Vagina (tissue), 2 donors: ENCODE data around the gene ZBTB49. TPM values are rescaled to one million over a fixed set of nuclear protein-coding genes. Genes with fewer than 3 reads are reported as not detected.

ENCODE experiments used
- DNase-seq, 2 donors: peaks; one replicate each; pipeline ENCODE4 v3.0.0-alpha.2; 2017; ENCODE audit errors: extremely low spot score in 2 of 2
- H3K27ac ChIP-seq: fragments of 200-600 bp; sonication (generic); one replicate; pipeline ENCODE4 v1.5.1; 2019
- H3K27me3 ChIP-seq: fragments of 200-600 bp; sonication (generic); one replicate; pipeline ENCODE4 v1.5.1; 2019
- H3K36me3 ChIP-seq, 2 donors: fragments of 200-600 bp; sonication (generic); one replicate each; pipeline ENCODE4 v1.5.1; 2017 to 2019
- H3K4me1 ChIP-seq: fragments of 200-600 bp; sonication (generic); one replicate; pipeline ENCODE4 v1.5.1; 2019
- H3K4me3 ChIP-seq, 2 donors: fragments of 200-600 bp; sonication (generic); 1 replicate in 1 of 2; 2 replicates in 1 of 2; pipeline ENCODE4 v1.5.1; 2016 to 2019
- H3K9me3 ChIP-seq: fragments of 200-600 bp; sonication (generic); one replicate; pipeline ENCODE4 v1.5.1; 2019
- POLR2A ChIP-seq, 2 donors: fragments of 450-650 bp; IDR thresholded peaks; one replicate each; pipeline ENCODE4 v1.6.1; 2017; ENCODE audit warnings: antibody characterized with exemption in 2 of 2, mild to moderate bottlenecking in 2 of 2, moderate library complexity in 2 of 2
- POLR2AphosphoS5 ChIP-seq, 2 donors: sonication (generic); formaldehyde crosslinking; IDR thresholded peaks; one replicate each; pipeline ENCODE4 v1.9.0; 2017; ENCODE audit warnings: antibody characterized with exemption in 2 of 2, mild to moderate bottlenecking in 2 of 2, low read depth in 1 of 2; ENCODE audit not compliant: insufficient read depth in 1 of 2
- intact Hi-C: fragments of 100-400 bp; cut with DNase I; formaldehyde crosslinking; loops from one replicate; pipeline ENCODE4 v1.15.1; 2023
- total RNA-seq: library from RNA; depleted of rRNA; stranded (reverse); fragments of >200 nt; gene quantifications from one replicate; pipeline ENCODE4 v1.2.3, GENCODE V29; 2016
- TF ChIP-seq, protein P1 (sequence below), 3 experiments: fragments of 450-650 bp in 2 of 3; fragments of 200-600 bp in 1 of 3; sonication (generic) in 1 of 3; IDR thresholded peaks; one replicate each; pipeline ENCODE4 v1.5.1; 2017 to 2019; ENCODE audit warnings: antibody characterized with exemption in 3 of 3, mild to moderate bottlenecking in 2 of 3, moderate library complexity in 2 of 3

Gene ZBTB49
- total RNA-seq, 1 donor from 2014 or later = 5.4 TPM

DNA sequence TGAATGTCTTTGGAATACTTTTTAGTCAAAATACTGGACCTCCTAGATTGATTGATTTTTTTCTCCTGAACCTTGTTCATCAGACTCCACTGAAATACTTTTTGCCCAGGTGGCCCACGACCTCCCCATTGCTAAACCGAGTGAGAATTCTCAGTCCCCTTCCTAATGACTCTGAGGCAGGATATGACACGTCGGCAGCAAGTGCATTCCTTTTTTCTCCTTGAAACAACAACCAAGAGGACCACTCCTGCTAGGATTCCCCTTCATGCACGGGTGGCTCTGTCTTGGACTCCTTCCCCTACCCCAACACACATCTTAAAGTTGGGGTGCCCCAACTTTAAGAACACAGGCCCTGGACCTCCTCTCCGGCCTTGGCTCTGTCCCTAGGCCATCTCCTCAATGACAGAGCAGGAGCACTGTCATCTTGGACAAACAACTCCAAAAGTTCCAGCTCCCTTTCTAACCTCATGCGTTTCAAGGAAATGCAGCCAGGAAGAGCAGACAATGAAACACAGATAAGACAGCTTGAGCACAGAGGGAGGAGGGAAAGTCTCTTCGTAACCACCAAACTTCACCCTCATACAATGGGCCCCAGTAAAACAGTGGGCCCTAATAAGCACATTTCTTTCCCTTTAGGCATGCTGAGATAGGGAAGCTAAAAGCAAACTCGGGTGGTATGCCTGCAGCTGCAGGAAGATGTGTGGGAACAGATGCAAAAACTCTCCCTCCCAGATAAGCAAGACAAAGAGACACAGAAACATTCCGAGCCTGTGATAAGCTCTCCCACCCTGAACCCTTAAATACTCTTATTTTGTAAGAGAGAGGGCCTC, 33.9 kb downstream of the ZBTB49 start:
- H3K4me1 ChIP-seq = no peaks in the 10 kb centered on the region
- DNase-seq = no peak
- H3K27ac ChIP-seq = no peak overlapping the region
- peaks cover 0 to 21% of the 10 kb centered on the region in 2 donors for H3K36me3 ChIP-seq
- intact Hi-C loops = no loop called here
- no peaks in the 10 kb centered on the region for H3K27me3 ChIP-seq
- no peaks in the 10 kb centered on the region for H3K9me3 ChIP-seq
- TF ChIP-seq POLR2AphosphoS5 (IDR thresholded peaks at IDR 0.05; ENCODE audit: insufficient read depth in 1 of 2, low read depth in 1 of 2) (no peak), POLR2A (IDR thresholded peaks at IDR 0.05) (no peak)
- TF ChIP-seq, protein P1, sequence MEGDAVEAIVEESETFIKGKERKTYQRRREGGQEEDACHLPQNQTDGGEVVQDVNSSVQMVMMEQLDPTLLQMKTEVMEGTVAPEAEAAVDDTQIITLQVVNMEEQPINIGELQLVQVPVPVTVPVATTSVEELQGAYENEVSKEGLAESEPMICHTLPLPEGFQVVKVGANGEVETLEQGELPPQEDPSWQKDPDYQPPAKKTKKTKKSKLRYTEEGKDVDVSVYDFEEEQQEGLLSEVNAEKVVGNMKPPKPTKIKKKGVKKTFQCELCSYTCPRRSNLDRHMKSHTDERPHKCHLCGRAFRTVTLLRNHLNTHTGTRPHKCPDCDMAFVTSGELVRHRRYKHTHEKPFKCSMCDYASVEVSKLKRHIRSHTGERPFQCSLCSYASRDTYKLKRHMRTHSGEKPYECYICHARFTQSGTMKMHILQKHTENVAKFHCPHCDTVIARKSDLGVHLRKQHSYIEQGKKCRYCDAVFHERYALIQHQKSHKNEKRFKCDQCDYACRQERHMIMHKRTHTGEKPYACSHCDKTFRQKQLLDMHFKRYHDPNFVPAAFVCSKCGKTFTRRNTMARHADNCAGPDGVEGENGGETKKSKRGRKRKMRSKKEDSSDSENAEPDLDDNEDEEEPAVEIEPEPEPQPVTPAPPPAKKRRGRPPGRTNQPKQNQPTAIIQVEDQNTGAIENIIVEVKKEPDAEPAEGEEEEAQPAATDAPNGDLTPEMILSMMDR (IDR thresholded peaks at IDR 0.05) = no peak
- H3K4me3 ChIP-seq = no peak overlapping the region

DNA sequence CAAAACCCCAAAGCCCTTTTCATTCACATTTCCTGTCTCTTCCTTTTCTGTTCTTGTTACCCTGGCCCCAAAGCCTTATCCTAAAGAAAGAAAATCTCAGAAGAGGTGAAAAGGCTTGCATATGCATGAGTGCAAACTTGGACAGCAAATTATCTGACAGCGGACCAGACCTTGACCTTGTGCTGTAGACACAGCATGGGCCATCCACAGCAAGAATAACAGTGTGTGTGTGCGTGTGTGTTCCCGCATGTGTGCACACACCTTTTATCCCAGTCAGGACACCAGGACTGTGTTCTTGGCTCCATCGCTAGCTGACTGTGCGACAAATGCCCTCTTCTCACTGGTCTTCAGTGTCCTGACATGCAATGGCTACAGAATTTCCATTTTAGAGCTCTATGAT, 35.3 kb downstream of the ZBTB49 start:
- Histone ChIP-seq H3K27ac (no peak overlapping the region), H3K27me3 (no peaks in the 10 kb centered on the region), H3K9me3 (no peaks in the 10 kb centered on the region), H3K4me3 (no peak overlapping the region), H3K4me1 (no peaks in the 10 kb centered on the region), H3K36me3 (peaks cover 0 to 17% of the 10 kb centered on the region in 2 donors)
- intact Hi-C loops = no loop called here
- no peak for TF ChIP-seq POLR2A (IDR thresholded peaks at IDR 0.05)
- TF ChIP-seq, protein P1 (IDR thresholded peaks at IDR 0.05) = no peak
- no peak for TF ChIP-seq POLR2AphosphoS5 (IDR thresholded peaks at IDR 0.05; ENCODE audit: insufficient read depth in 1 of 2, low read depth in 1 of 2)
- no peak for DNase-seq

DNA sequence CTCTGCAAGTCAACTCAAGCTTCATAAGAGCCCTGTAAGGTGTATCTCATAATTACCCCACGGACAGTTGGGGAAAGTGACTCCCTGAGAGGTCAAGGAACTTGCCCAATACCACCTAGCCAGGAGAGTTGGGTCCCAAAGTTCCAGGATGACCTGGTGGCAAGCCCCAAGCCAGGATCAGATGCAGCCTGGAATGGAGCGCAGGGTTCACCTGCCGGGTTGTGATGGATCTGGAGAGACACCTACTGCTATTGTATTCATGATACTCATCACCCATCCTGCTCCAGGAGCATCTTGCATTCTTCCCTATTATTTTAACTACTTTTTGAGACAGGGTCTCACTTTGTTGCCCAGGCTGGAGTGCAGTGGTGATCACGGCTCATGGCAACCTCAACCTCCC, 36.1 kb downstream of the ZBTB49 start:
- no peak for DNase-seq
- Histone ChIP-seq H3K27me3 (no peaks in the 10 kb centered on the region), H3K4me1 (no peaks in the 10 kb centered on the region), H3K4me3 (no peak overlapping the region), H3K27ac (no peak overlapping the region), H3K36me3 (peaks cover 0 to 9% of the 10 kb centered on the region in 2 donors), H3K9me3 (no peaks in the 10 kb centered on the region)
- TF ChIP-seq POLR2AphosphoS5 (IDR thresholded peaks at IDR 0.05; ENCODE audit: insufficient read depth in 1 of 2, low read depth in 1 of 2) = no peak
- TF ChIP-seq POLR2A (IDR thresholded peaks at IDR 0.05) = no peak
- TF ChIP-seq, protein P1 (IDR thresholded peaks at IDR 0.05) = no peak
- intact Hi-C loops = no loop called here

DNA sequence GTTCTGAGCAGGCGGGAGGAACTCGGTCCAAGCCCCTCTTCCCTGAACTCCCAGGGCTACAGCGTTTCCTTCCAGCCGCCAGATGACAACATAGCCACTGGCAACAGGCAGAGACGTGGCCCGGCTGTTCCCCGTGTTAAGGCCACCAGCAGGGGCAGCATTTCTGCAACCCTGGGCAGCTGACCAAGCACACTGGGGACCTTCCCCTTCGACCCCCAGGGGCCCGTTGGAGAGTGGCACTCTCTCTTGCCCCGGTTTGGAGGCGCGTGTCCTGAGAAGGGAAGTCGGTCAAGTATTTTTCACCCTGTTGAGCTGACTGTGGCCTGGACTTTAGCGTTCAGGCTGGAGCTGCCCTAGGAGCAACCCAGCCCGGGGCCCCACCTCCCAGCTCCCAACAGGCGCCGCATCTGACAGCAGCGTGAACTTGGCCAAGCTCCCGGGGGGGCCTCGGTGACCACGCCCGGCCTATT, 37.6 kb downstream of the ZBTB49 start:
- intact Hi-C loops = no loop called here
- Histone ChIP-seq H3K36me3 (no peaks in the 10 kb centered on the region), H3K4me1 (no peaks in the 10 kb centered on the region)

More for the DNA sequence above, 37.6 kb downstream of the ZBTB49 start:
- H3K9me3 ChIP-seq = no peaks in the 10 kb centered on the region
- TF ChIP-seq POLR2AphosphoS5 (IDR thresholded peaks at IDR 0.05; ENCODE audit: insufficient read depth in 1 of 2, low read depth in 1 of 2) = no peak
- TF ChIP-seq, protein P1 (IDR thresholded peaks at IDR 0.05) = no peak
- TF ChIP-seq POLR2A (IDR thresholded peaks at IDR 0.05) = no peak
- H3K27ac ChIP-seq = no peak overlapping the region
- H3K4me3 ChIP-seq = no peak overlapping the region
- no peaks in the 10 kb centered on the region for H3K27me3 ChIP-seq
- no peak for DNase-seq
